ENCODE measurements around the gene MTRF1.

DNA sequence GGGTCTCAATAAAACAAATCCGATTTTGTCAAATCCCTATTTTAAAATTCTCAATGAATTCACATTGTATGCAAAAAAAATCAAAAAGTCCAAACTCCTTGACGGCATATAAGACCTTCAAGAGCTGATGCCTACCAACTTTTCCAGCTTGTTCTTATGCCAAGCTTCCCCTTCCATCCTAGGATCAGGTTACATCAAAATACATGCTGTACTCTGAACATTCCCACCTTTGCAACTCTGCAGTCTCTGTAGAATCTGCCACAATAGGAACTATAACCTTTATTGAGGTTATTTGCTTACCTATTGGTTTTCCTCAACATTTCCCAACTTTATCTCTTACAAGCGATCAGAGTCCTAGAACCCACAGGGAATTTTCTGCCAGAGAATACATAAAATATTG, 76.9 kb downstream of the MTRF1 start:
- TF ChIP-seq, protein P1, sequence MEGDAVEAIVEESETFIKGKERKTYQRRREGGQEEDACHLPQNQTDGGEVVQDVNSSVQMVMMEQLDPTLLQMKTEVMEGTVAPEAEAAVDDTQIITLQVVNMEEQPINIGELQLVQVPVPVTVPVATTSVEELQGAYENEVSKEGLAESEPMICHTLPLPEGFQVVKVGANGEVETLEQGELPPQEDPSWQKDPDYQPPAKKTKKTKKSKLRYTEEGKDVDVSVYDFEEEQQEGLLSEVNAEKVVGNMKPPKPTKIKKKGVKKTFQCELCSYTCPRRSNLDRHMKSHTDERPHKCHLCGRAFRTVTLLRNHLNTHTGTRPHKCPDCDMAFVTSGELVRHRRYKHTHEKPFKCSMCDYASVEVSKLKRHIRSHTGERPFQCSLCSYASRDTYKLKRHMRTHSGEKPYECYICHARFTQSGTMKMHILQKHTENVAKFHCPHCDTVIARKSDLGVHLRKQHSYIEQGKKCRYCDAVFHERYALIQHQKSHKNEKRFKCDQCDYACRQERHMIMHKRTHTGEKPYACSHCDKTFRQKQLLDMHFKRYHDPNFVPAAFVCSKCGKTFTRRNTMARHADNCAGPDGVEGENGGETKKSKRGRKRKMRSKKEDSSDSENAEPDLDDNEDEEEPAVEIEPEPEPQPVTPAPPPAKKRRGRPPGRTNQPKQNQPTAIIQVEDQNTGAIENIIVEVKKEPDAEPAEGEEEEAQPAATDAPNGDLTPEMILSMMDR (IDR thresholded peaks at IDR 0.05; ENCODE audit: insufficient read depth, low read length), result no peak
- no peak for TF ChIP-seq POLR2AphosphoS5 (IDR thresholded peaks at IDR 0.05; ENCODE audit: low read depth)
